NCI-H1417 (cell line): ENCODE results near the gene ZNF503.
"Not testable (repeated sequence)": the region's sequence is repeated elsewhere in the genome, so short reads cannot be mapped to it uniquely, and the experiment has no call there.

ENCODE experiments used
- DNase-seq, 3 experiments: peaks; one replicate each; lab custom pipeline; 2025; lab: John Stamatoyannopoulos, UW

Gene ZNF503

DNA sequence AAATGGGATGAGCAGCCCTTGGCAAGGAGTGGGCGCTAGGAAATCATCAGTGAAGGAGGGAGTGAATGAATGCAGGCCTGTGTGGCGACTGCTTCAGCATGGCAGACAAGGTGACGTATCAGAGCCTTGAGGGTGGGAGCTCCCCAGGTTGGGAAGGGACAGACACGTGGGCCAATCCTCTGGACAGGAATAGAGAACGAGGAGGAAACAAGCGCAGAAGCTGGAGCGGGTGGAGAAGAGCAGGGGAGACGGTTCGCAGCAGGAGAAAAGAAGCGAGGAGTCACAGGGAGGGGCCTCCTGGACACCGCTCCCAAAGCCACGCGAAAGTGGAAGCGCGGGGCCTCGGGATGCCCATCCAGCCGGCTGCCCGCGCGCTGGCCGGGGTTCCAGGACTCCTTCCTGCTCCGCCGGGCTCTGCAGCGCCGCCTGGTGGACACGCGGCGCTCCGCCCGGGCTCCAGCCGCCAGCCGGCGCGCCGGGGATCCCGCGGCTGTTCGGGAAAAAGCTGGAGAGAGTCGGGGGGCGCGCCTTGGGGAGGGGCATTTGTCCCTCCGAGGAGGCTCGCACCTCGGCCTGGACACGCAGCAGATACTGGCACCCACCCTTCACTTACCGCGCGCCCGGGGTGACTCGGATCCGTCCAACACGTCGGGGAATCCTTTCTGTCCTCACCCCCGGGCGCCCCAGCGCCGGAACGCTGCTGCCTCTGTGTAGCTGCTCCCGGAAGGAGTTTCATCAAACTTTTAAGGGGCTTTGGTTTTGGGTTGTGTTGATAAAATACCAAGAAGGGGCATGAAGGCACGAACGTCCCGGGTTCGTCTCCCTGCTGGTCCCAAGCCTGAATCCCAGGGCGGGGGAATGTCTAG, 6.3 kb downstream of the ZNF503 start:
- DNase-seq, result no peak

DNA sequence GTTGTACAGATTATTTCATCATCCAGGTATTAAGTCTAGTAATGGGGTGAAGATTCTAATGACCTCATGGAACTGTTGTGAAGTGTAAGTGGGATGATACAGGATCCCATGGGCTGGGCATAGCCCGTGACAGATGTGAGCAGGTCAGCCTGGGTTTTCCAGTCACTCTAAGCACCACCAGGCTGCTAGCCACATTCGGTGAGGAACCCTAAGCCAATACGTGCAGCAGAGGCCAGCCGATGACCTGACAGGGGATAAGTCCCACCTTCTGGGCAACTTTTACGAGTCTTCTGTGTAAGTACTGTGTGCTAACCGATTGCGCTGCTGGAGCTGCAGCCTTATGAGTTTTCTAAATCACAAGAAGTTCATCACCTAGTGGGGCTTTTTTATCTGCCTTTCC, 7.3 kb downstream of the ZNF503 start:
- DNase-seq, result no peak

DNA sequence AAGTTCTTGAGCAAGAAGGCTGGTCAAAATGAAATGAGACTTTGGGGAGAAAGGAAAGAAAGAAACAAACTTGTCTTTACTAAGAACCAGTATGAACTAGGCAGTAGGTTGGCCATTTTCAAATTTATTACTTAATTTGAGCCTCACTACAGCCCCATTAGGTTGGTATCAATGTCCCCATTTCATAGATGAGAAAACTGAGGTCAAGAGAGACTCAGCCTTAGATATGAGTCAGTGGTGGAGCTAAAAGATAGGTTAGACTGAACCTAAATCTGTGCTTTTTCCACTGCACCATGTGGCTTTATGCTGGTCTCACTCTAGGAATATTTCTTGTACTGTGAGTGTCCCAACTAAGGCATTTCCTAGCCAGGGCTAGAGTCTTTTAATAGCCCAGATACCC, 8.8 kb downstream of the ZNF503 start:
- DNase-seq, result no peak

DNA sequence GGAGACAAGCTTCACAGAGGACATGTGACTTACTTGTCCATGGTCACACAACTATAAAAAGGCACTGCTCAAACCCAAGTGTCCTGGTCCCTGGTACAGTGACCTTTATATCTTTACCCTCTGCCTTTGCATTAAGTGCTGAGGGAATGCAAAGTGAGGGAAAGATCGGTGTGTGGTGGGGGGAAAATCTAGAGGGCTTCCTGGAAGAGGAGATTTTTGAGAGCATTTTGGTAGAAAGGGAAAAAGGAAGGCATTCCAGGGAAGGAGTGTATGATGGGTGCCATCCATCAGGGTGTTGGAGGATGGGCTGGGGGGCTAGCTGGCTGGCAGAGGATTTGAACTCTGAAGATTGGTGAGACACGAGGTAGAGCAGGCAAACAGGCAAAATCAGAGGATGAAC, 9.3 kb downstream of the ZNF503 start:
- DNase-seq, result no peak

DNA sequence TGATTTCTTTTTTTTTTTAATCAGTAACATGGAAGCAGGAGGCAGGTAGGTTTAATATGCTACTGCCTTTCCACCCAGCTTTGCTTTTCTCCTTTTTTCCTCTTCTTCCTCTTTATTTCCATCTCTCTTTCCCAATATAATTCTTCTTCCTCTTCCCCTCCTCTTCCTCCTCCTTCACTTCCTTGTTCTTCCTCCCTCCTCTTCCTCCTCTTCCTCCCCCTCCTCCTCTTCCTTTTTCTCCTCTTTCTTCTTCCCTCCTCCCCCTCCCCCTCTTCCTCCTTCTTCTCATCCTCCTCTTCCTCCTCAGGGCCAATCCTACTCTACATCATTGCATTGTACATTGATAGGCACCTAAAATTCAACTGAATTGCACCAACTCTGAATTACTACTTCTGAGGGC, 11.4 kb downstream of the ZNF503 start:
- DNase-seq, result no peak

DNA sequence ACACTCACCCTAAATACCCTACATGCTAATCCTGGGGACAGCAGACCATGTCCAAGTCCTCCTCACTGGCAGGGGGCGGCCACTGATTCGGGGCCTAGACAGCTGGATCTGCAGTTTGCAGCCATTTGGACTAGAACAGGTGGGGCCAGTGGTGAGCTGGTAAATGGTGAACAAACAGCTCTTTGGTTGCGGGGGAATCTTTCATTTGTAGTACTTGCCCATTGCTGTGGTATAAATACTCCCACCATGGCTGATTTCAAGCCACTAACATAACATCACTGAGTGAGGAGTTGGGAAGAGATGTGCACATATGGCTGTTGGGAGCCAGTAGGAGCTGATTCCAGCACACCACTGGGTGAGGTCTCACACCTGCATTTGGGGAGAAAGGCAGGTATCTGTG, 13.5 kb downstream of the ZNF503 start:
- no peak for DNase-seq

DNA sequence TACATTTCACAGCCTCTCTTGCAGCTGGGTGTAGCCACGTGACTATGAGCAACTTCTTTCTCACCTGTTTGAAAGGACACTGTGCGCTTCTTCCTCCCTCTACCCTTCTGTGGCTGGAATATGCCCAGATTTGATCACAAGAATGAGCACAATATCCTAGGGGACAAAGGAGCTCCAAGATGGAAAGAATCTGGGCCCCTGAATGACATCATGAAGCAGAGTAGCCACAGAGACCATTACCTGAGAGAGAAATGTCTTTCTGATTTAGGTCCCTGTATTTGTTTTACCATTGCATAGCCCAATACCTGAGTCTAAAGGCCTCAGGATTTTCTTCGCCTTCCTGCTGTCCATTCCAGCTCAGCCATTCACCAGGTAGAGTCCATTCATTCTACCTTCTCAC, 15.4 kb downstream of the ZNF503 start:
- no peak for DNase-seq

DNA sequence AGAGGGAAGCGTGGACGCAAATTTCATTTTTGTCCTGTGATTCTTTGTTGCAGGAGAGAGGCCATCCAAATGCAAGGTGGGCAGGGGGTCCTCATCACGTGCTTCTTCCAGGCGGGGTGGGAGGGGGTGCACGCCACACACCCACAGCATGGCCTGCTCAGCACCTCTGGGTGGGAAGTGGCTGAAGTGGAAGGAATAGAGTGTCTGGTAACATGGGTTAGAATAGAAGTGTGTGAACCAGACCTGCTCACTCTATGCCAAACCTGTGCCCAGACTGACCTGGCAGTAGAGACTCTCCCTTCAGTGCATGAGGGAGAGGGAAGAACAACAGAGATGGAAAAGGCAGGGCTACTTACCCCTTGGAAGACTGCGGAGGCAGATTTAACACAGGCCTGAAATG, 21.7 kb downstream of the ZNF503 start:
- DNase-seq, result no peak

DNA sequence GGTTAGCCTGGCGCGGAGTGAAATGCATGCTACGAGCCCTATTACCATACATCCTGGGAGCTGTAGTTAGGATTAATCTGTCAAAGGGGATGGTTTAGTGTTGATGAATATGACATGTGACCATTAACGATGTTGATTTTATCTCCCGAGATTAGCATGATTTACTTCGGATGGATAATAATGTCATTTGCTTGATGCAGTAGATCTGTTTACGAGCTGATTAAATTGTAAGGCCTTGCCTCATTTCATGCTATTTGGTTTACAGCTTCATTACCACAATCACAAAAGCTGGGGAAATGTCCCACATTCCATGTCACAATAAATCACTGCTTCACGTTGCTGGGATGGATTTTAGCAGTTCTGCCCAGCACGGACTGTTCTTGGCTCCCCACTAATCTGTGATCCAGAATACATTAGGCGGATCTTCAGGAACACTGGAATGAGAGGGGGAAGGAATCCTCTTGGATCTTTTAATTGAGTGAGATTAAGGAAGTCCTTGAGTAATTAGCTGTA, 22.3 kb downstream of the ZNF503 start:
- peak in 2 of 3 experiments; percentile 1 to 57 for DNase-seq

DNA sequence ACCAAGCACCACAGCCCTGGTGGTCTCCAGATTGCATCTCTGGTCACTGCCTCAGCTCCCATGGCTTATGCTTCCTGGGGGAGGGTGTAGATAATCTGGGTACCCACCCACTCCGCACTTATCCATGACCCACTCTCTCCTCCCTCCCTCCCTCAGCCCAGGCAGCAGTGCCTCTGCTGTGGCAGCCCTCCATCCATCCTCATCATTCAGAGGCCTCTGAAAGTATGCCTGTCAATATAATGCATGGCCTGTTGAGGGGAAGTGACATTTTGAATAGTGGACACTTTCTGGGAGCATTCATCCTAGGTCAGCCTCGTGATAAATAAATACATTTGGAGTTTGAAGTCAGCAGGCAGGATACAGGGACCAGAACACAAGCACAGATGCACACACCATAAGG, 23.2 kb downstream of the ZNF503 start:
- DNase-seq, result no peak

DNA sequence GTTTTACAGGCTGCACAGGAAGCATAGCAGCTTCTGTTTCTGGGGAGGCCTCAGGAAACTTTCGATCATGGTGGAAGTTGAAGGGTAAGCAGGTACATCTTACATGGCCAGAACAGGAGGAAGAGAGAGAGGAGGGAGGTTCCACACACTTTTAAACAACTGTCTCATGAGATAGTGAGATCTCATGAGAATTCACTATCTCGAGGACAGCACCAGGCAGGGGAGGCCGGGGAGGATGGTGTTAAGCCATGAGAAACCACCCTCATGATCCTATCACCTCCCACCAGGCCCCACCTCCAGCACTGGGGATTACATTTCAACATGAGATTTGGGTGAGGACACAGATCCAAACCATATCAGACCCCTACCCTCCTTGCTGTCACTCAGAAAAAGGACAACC, 23.7 kb downstream of the ZNF503 start:
- DNase-seq, result no peak

DNA sequence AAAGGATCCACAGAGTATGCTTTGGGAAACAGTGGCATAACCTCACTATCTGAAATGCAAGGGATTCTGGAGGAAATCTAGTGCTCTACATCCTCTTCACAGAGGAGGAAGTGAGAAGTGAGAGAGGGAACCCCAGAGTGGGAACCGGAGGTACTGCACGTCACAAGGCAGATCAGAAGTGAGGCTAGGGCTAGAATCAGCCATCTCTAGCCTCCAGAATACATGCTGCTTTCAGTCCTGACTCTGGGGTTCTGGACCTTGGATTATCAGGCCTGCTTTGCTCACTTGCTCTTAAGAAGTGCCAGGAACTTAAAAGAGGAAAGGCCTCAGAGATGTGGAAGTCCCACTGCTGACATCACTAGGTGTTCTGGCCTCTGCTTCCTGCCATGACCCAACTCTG, 25.7 kb downstream of the ZNF503 start:
- DNase-seq, result no peak

DNA sequence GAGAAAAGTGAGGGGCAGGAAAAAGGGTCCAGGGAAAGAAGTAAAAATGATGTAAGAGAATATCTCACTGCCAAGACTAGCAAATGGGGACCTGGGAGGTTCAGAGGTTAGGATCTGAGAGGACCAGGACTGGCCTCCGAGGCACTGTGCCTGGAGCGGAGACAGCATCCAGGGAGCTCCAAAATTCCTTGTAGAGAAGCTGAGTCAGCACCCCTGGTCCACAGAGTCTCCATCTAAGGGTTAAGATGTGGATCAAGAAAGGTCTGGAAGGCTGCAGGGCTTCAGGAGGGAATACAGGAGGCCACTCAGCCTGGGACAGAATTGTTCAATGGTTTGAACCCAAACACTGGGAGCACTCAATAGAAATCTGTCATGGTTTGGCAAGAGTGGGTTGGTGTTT, 30.6 kb downstream of the ZNF503 start:
- no peak for DNase-seq

DNA sequence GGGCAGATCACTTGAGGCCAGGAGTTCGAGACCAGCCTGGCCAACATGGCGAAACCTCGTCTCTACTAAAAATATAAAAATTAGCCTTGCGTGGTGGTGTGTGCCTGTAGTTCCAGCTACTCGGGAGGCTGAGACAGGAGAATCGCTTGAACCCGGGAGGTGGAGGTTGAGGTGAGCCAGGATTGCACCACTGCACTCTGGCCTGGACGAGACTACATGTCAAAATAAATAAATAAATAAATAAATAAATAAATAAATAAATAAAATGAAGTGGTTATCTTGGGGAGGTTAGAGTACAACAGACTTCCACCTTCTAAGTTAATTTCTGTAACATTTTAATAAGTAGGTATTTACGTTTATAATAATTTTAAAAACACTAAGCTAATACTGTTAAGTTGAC, 31.7 kb downstream of the ZNF503 start:
- not testable (repeated sequence) for DNase-seq

DNA sequence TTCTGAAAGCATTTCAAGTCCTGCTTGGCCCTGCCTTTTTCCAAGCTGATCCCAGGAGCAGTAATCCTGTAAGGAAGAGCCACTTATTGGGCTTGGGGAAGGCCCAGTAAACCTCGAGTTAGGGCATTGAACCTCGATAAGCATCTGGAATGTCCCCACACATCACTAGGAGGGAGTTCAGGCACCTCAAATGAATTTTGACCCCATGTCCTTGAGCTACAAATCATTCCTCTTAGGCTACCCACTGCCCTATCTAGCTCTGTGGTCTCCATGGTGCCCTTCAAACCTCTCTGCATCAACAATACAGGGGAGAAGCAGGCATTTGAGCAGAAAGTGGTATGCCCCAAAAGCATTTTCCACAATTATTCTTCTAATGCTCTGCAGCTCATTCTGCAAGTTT, 33.7 kb downstream of the ZNF503 start:
- DNase-seq, result no peak

DNA sequence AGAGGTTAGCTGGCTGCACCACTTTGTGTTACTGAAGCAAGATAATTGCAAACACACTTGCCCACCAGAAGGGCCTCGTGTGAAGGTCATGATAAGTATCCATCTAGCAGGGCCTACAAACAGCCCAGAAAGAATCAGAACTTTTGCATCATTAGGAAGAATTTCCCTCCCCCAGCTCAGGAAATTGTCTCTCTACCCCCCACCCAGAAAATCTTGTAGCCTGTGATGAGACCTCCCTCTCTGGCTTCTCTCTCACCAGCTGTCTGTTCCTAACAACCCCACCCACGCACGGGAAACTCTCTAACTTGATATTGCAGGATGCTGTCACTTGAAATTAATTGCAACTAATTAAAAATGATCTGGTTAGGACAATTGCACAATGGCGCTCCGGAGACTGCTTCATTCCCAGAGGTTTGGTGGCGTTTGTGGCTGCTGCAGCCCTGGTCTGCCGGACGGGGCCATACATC, 34.5 kb downstream of the ZNF503 start:
- peak in 2 of 3 experiments; percentile 10 to 16 for DNase-seq

DNA sequence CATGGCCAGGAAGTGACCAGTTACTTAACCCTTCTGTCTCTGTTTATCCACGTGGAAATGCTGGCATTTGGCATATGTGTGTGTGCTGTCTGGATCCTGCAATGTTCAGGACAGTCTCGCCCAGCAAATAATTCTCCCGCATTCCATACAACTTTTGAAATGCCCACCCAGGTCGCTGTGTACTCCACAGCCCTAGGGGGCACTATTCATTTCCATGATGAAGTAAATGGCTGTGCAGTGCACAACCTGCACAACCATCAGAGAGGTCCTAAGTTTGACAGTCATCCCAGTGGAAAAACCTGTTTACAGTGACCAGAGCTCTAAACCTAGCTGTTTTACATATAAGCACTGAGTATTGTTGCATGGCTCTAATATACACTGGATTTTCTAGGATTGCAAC, 38.1 kb downstream of the ZNF503 start:
- no peak for DNase-seq

DNA sequence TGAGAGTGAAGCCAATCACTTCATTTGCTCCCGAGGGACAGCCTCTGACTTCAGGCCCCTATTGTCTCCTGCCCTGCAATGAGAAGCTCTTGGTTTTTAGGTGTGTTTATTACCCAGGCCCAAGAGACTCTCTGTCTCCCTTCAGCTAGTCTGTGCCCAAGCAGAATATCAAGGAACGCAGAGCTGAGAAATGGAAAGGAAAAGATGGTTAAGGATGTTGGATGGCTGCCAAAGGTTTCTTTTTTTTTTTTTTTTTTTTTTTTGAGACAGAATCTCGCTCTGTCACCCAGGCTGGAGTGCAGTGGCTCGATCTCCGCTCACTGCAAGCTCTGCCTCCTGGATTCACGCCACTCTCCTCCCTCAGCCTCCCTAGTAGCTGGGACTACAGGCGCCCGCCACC, 41.7 kb downstream of the ZNF503 start:
- DNase-seq, result peak in 1 of 3 experiments; percentile 79

DNA sequence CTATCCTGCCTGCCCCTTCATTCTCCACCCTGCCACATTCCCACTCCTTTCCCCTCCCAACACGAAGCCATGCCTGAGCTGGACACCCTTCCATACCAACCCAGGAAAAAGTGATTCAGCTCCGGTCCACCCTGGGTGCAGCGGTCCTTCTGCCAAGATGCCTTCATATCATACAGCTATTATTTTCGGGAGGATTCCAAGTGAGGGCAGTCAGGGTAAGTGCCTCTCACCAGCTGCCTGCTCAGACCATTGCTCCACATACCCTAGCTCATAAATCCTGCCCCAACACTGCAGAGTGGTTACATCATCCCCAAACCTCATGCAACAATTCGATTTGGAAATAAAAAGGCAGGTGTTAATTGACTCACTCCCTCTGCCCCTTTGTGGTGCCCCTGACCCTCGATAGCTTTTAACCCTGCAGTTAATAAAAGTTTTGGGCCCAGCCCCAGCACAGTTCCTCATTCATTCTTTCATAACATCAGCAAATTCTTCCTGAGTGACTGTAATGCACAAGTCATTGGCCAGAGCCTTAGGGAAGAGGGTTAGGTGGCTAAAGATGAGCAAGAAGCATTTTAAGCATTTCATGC, 42.6 kb downstream of the ZNF503 start:
- no peak for DNase-seq

DNA sequence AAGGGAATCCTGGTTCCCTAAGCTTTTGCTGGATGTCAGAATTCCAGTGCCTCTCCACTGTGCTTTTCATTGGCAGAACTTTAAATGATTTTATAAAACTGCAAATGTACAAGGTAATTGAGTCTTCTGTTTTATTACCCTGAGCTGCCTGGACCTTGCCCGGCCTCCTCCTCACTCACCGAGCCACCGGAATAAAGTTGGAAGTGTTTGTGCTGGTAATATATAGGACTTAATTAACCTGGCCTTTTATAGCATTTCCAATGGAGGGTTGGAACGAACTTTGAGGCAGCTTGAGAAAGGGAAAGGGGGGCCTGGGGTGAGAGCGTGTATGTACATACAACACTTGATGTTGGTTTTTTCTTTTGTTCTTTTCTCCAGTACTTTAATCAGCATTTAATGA, 43.4 kb downstream of the ZNF503 start:
- DNase-seq, result no peak

DNA sequence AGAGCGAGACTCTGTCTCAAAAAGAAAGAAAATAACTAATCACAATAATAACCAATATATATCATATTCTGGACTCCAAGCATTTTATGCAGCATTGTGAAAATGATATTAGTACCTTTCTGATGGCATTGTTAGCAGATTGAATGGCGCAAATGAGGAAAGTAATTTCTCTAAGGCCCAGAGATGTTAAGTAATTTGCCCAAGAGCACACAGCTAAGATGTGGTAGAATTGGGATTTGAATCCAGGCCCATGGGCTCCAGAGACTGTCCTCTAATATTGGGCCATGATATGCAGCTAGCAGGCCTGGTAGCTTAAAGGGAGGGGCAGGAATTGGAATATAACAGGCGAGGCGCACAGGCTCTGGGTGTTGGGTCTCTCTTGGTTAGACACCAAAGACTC, 44.1 kb downstream of the ZNF503 start:
- no peak for DNase-seq

DNA sequence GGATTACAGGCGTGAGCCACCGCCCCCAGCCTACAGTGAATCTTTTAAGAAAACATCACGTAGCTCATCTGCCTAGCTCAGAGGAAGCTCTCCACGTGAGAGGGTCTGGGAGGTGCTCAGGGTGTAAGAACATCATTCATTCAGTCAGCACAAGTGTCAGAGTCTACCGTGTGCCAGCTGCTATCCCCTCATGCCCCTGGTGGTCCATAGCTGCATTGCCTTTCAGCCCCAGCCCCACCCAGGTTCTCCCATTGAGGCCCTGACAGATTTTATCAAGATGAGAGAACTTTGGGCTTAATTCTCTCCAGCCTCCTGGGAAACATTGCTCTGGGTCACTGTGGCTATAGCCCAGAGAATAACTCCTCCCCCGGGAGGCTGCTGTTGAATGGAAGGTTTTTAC, 45.1 kb downstream of the ZNF503 start:
- no peak for DNase-seq

DNA sequence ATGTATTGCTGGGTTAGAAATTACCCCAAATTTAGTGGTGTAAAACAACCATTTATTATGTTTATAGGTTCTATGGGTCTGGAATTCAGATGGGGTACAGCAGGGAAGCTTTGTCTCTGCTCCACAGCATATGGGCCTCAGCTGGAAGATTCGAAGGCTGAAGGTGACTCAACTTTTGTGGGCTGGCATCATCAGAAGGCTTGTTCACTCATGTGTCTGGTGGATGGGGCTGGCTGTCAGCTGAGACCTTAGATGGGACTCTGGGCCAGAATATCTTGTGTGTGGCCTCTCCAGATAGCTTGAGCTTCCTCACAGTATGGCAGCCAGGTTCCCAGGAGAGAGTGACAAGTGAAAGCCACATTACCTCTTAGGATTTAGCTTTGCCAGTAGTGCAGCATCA, 45.9 kb downstream of the ZNF503 start:
- no peak for DNase-seq

DNA sequence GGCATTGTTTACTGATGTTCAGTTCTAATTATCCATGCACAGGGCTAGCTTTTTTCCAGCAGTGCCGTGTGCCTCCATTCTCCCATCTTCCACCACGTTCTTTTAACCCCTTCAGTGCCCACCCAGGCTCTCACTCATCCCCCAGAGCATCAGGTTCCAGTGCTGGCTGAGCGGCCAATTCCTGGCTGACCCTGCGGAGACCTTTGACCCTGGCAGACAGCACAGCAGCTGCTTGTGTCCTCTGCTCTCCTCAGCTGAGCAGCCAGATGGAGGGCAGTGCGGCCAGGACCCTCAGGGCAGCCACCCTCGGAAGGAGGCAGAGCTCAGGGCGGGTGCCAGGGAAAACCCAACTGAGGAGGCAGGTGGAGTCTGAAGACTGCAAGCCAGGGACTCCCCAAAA, 48.4 kb downstream of the ZNF503 start:
- no peak for DNase-seq
